Panc1 (cell line): Measurements from ENCODE around the gene ARHGAP4. TPM values are rescaled to one million over a fixed set of nuclear protein-coding genes. Genes with fewer than 3 reads are reported as not detected.

ENCODE experiments used
- ATAC-seq: fragments of 200-7000 bp; cut with Tn5 transposase; 2 replicates; pipeline ENCODE4 v1.9.1; 2020; ENCODE audit warnings: mild to moderate bottlenecking, moderate library complexity
- BruUV-seq: library from RNA; stranded (reverse); fragments of 400-500 nt; replicated peaks from 2 replicates; lab custom pipeline; 2021; lab: Mats Ljungman, UMichigan
- CTCF ChIA-PET: fragments of 300-600 bp; sonication (Branson Sonifier 250); formaldehyde crosslinking; loops from one replicate; lab custom pipeline; 2022; ENCODE audit warnings: antibody characterized with exemption; lab: Charles Lee
- POLR2A ChIA-PET: fragments of 300-600 bp; sonication (Branson Sonifier 250); formaldehyde crosslinking; loops from one replicate; lab custom pipeline; 2022; ENCODE audit warnings: antibody characterized with exemption; lab: Charles Lee
- DNase-seq: peaks from one replicate; pipeline ENCODE4 v3.0.0-alpha.2; 2010; ENCODE audit warnings: low read depth, low spot score
- H3K27ac ChIP-seq: 2 replicates; pipeline ENCODE4 v1.5.1; 2011; ENCODE audit warnings: mild to moderate bottlenecking, low read length, inconsistent platforms
- H3K27me3 ChIP-seq: fragments of 200-500 bp; sonication (Bioruptor generic); 2 replicates; pipeline ENCODE4 v1.6.0; 2014; ENCODE audit warnings: low read length, inconsistent platforms; ENCODE audit not compliant: control insufficient read depth, insufficient read depth
- H3K36me3 ChIP-seq: fragments of 200-500 bp; sonication (Bioruptor generic); 2 replicates; pipeline ENCODE4 v1.5.1; 2014; ENCODE audit warnings: inconsistent platforms, mild to moderate bottlenecking, low read length, moderate library complexity; ENCODE audit not compliant: control insufficient read depth, insufficient read depth
- H3K4me1 ChIP-seq: 2 replicates; pipeline ENCODE4 v1.5.1; 2011; ENCODE audit warnings: inconsistent platforms, mild to moderate bottlenecking, low read length, moderate library complexity; ENCODE audit not compliant: control insufficient read depth, insufficient read depth
- H3K4me3 ChIP-seq, 2 experiments: 2 replicates each; pipeline ENCODE4 v1.5.1; 2011 to 2012; ENCODE audit warnings: low read depth in 2 of 2, low read length in 2 of 2, mild to moderate bottlenecking in 2 of 2, inconsistent platforms in 1 of 2, moderate library complexity in 1 of 2
- H3K9me3 ChIP-seq: fragments of 200-500 bp; sonication (Bioruptor generic); 2 replicates; pipeline ENCODE4 v1.5.1; 2014; ENCODE audit warnings: low read depth, mild to moderate bottlenecking, inconsistent platforms, low read length, moderate library complexity; ENCODE audit not compliant: control insufficient read depth, insufficient read depth
- CTCF ChIP-seq: fragments of 450-650 bp; IDR thresholded peaks from 2 replicates; pipeline ENCODE4 v1.5.1; 2017; ENCODE audit warnings: mild to moderate bottlenecking
- POLR2AphosphoS5 ChIP-seq: IDR thresholded peaks from 2 replicates; pipeline ENCODE4 v1.6.1; 2012; ENCODE audit warnings: mild to moderate bottlenecking, low read depth, low read length, moderate library complexity
- REST ChIP-seq, 2 experiments: IDR thresholded peaks; 2 replicates each; pipeline ENCODE4 v1.6.1; 2011 to 2012; ENCODE audit warnings: low read depth in 2 of 2, control low read depth in 1 of 2, low read length in 1 of 2, mild to moderate bottlenecking in 1 of 2, moderate library complexity in 1 of 2; ENCODE audit not compliant: insufficient read depth in 1 of 2
- SIN3A ChIP-seq: IDR thresholded peaks from 2 replicates; pipeline ENCODE4 v1.6.1; 2012; ENCODE audit warnings: low read depth, mild to moderate bottlenecking, low read length, moderate library complexity, borderline replicate concordance; ENCODE audit not compliant: insufficient read depth
- TCF7L2 ChIP-seq: IDR thresholded peaks from 2 replicates; pipeline ENCODE4 v1.6.1; 2011; ENCODE audit warnings: mild to moderate bottlenecking, low read depth, low read length, inconsistent platforms
- in situ Hi-C: cut with HindIII; loops from 2 replicates; pipeline ENCODE4 v1.10.0; 2016; ENCODE audit warnings: low sequenced_read_pairs, low pct_unique_long_range_greater_than_20kb
- intact Hi-C: fragments of 100-400 bp; cut with micrococcal nuclease; formaldehyde crosslinking; loops from one replicate; pipeline ENCODE4 v1.10.0; 2022; ENCODE audit not compliant: unreplicated experiment
- total RNA-seq: library from RNA; stranded (reverse); gene quantifications from one replicate; pipeline ENCODE4 v1.2.1, GENCODE V29; 2021; ENCODE audit not compliant: unreplicated experiment

Gene ARHGAP4
- total RNA-seq, 1 experiment from 2014 or later: 225 TPM

GRCh38 chrX:153966841-153967535 is 40.9 kb upstream of the ARHGAP4 start:
- BruUV-seq: no TSS peak
- ATAC-seq (no peak), DNase-seq (no peak)
- TF ChIP-seq SIN3A (no peak), REST (IDR thresholded peaks at IDR 0.05; ENCODE audit: insufficient read depth in 1 of 2, low read depth in 2 of 2, low read length in 1 of 2) (no peak), POLR2AphosphoS5 (no peak), CTCF (no peak), TCF7L2 (no peak)
- H3K36me3 ChIP-seq: peaks cover 7% of the 10 kb centered on the region; the same call in 1 of the 2 replicates
- peaks cover 27% of the 10 kb centered on the region for H3K4me1 ChIP-seq
- H3K27ac ChIP-seq: peak overlapping the region; percentile 90; the same call in 1 of the 2 replicates
- ChIA-PET POLR2A (interaction anchor here (1.0 kb wide), 1 partner anchor 32 kb away, joined by 3 read pairs; no protein-coding TSS in a partner anchor), CTCF (interaction anchor here (1.3 kb wide), 1 partner anchor 20 kb away, joined by 3 read pairs; no protein-coding TSS in a partner anchor)
- in situ Hi-C loops: no loop called here
- H3K4me3 ChIP-seq: no peak overlapping the region
- H3K9me3 ChIP-seq: no peaks in the 10 kb centered on the region
- H3K27me3 ChIP-seq: no peaks in the 10 kb centered on the region
- intact Hi-C loops: no loop called here

GRCh38 chrX:153966283-153966688 is 40.2 kb upstream of the ARHGAP4 start:
- intact Hi-C loops: no loop called here

More at GRCh38 chrX:153966283-153966688, 40.2 kb upstream of the ARHGAP4 start:
- in situ Hi-C loops: no loop called here
- BruUV-seq: no TSS peak
- CTCF ChIA-PET: interaction anchor here (1.3 kb wide), 1 partner anchor 19 kb away, joined by 3 read pairs; no protein-coding TSS in a partner anchor
- ATAC-seq: no peak
- Histone ChIP-seq H3K27me3 (no peaks in the 10 kb centered on the region), H3K9me3 (no peaks in the 10 kb centered on the region), H3K27ac (peak overlapping the region; percentile 48; the same call in 1 of the 2 replicates), H3K4me3 (no peak overlapping the region), H3K36me3 (peaks cover 10% of the 10 kb centered on the region), H3K4me1 (peaks cover 27% of the 10 kb centered on the region)
- DNase-seq: no peak
- TF ChIP-seq SIN3A (no peak), REST (IDR thresholded peaks at IDR 0.05; ENCODE audit: insufficient read depth in 1 of 2, low read depth in 2 of 2, low read length in 1 of 2) (no peak), POLR2AphosphoS5 (no peak), TCF7L2 (no peak), CTCF (no peak)
- POLR2A ChIA-PET: interaction anchor here (1.0 kb wide), 1 partner anchor 31 kb away, joined by 3 read pairs; no protein-coding TSS in a partner anchor
